Measurements from ENCODE around the gene FAXDC2.

The FAXDC2 gene

GRCh38 chr5:154857530-154858296, 7.3 kb upstream of the FAXDC2 start (continued):
- TF ChIP-seq RBAK (tag by site-specific recombination; IDR thresholded peaks at IDR 0.05) (no peak), ZIC2 (tag by site-specific recombination; IDR thresholded peaks at IDR 0.05) (peak; percentile 10; the same call in 1 of the 2 replicates), ZNF426 (tag by site-specific recombination; IDR thresholded peaks at IDR 0.05) (no peak), SP3 (tag by site-specific recombination; IDR thresholded peaks at IDR 0.05) (peak; percentile 50; the same call in 1 of the 2 replicates), ZBTB26 (tag by site-specific recombination; optimal IDR thresholded peaks at IDR 0.05) (peak; percentile 92), ZNF560 (tag by site-specific recombination; IDR thresholded peaks at IDR 0.05; ENCODE audit: borderline replicate concordance) (no peak), ZNF394 (tag by site-specific recombination; IDR thresholded peaks at IDR 0.05; ENCODE audit: borderline replicate concordance) (no peak), KLF7 (tag by site-specific recombination; IDR thresholded peaks at IDR 0.05; ENCODE audit: borderline replicate concordance) (peak; percentile 63), IKZF3 (tag by site-specific recombination; IDR thresholded peaks at IDR 0.05) (peak; percentile 73), ZNF664 (tag by site-specific recombination; IDR thresholded peaks at IDR 0.05) (no peak), ZNF530 (tag by site-specific recombination; IDR thresholded peaks at IDR 0.05; ENCODE audit: low read depth) (no peak), ZNF274 (IDR thresholded peaks at IDR 0.05; ENCODE audit: low read length) (no peak), ZNF274 (tag by site-specific recombination; IDR thresholded peaks at IDR 0.05; ENCODE audit: borderline replicate concordance) (no peak), GLI2 (tag by site-specific recombination; IDR thresholded peaks at IDR 0.05; ENCODE audit: borderline replicate concordance, low read depth) (no peak), ZNF654 (tag by site-specific recombination; IDR thresholded peaks at IDR 0.05; ENCODE audit: low read depth) (no peak), ZBTB48 (tag by site-specific recombination; IDR thresholded peaks at IDR 0.05) (no peak), ZNF629 (tag by site-specific recombination; IDR thresholded peaks at IDR 0.05) (peak; percentile 14; the same call in 1 of the 2 replicates), ZNF214 (tag by site-specific recombination; IDR thresholded peaks at IDR 0.05; ENCODE audit: borderline replicate concordance) (no peak), REST (tag by site-specific recombination; IDR thresholded peaks at IDR 0.05) (no peak), KLF10 (tag by site-specific recombination; IDR thresholded peaks at IDR 0.05) (peak; percentile 84), ZNF791 (tag by site-specific recombination; IDR thresholded peaks at IDR 0.05) (no peak)
- TF ChIP-seq, protein P1, sequence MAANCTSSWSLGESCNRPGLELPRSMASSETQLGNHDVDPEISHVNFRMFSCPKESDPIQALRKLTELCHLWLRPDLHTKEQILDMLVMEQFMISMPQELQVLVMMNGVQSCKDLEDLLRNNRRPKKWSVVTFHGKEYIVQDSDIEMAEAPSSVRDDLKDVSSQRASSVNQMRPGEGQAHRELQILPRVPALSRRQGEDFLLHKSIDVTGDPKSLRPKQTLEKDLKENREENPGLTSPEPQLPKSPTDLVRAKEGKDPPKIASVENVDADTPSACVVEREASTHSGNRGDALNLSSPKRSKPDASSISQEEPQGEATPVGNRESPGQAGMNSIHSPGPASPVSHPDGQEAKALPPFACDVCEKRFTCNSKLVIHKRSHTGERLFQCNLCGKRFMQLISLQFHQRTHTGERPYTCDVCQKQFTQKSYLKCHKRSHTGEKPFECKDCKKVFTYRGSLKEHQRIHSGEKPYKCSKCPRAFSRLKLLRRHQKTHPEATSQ (tag by site-specific recombination; IDR thresholded peaks at IDR 0.05), result no peak
- TF ChIP-seq, protein P2, sequence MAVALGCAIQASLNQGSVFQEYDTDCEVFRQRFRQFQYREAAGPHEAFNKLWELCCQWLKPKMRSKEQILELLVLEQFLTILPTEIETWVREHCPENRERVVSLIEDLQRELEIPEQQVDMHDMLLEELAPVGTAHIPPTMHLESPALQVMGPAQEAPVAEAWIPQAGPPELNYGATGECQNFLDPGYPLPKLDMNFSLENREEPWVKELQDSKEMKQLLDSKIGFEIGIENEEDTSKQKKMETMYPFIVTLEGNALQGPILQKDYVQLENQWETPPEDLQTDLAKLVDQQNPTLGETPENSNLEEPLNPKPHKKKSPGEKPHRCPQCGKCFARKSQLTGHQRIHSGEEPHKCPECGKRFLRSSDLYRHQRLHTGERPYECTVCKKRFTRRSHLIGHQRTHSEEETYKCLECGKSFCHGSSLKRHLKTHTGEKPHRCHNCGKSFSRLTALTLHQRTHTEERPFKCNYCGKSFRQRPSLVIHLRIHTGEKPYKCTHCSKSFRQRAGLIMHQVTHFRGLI (tag by site-specific recombination; IDR thresholded peaks at IDR 0.05), result 0 out of 2 replicates have a peak, but pooled peaks have one; percentile 57
- TF ChIP-seq, protein P3, sequence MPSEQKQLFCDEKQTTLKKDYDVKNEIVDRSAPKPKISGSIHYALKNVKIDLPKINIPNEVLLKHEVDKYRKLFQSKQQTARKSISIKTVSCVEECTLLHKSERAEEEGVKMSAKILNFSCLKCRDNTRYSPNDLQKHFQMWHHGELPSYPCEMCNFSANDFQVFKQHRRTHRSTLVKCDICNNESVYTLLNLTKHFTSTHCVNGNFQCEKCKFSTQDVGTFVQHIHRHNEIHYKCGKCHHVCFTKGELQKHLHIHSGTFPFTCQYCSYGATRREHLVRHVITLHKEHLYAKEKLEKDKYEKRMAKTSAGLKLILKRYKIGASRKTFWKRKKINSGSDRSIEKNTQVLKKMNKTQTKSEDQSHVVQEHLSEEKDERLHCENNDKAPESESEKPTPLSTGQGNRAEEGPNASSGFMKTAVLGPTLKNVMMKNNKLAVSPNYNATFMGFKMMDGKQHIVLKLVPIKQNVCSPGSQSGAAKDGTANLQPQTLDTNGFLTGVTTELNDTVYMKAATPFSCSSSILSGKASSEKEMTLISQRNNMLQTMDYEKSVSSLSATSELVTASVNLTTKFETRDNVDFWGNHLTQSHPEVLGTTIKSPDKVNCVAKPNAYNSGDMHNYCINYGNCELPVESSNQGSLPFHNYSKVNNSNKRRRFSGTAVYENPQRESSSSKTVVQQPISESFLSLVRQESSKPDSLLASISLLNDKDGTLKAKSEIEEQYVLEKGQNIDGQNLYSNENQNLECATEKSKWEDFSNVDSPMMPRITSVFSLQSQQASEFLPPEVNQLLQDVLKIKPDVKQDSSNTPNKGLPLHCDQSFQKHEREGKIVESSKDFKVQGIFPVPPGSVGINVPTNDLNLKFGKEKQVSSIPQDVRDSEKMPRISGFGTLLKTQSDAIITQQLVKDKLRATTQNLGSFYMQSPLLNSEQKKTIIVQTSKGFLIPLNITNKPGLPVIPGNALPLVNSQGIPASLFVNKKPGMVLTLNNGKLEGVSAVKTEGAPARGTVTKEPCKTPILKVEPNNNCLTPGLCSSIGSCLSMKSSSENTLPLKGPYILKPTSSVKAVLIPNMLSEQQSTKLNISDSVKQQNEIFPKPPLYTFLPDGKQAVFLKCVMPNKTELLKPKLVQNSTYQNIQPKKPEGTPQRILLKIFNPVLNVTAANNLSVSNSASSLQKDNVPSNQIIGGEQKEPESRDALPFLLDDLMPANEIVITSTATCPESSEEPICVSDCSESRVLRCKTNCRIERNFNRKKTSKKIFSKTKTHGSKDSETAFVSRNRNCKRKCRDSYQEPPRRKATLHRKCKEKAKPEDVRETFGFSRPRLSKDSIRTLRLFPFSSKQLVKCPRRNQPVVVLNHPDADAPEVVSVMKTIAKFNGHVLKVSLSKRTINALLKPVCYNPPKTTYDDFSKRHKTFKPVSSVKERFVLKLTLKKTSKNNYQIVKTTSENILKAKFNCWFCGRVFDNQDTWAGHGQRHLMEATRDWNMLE (tag by site-specific recombination; conservative IDR thresholded peaks at IDR 0.05; ENCODE audit: low read depth), result no peak
- TF ChIP-seq, protein P4, sequence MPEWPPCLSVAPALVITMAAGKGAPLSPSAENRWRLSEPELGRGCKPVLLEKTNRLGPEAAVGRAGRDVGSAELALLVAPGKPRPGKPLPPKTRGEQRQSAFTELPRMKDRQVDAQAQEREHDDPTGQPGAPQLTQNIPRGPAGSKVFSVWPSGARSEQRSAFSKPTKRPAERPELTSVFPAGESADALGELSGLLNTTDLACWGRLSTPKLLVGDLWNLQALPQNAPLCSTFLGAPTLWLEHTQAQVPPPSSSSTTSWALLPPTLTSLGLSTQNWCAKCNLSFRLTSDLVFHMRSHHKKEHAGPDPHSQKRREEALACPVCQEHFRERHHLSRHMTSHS (tag by site-specific recombination; IDR thresholded peaks at IDR 0.05), result no peak

Data from HEK293 (cell line).